ENCODE data around the gene AMFR.

Gene AMFR

GRCh38 chr16:56334761-56335160 lies 90.6 kb downstream of the AMFR start:
- Histone ChIP-seq H3K4me1 (ENCODE audit: insufficient read depth, low read length) (no peaks in the 10 kb centered on the region), H3K4me3 (ENCODE audit: low read depth in 1 of 2, low read length in 2 of 2) (no peak overlapping the region), H3K9ac (ENCODE audit: low read length) (no peak overlapping the region), H3K27ac (ENCODE audit: low read depth, low read length) (no peak overlapping the region), H3K27me3 (ENCODE audit: control insufficient read depth in 1 of 2, insufficient read depth in 2 of 2, low read length in 2 of 2) (no peaks in the 10 kb centered on the region), H3K36me3 (ENCODE audit: insufficient read depth, low read length) (peaks cover 21% of the 10 kb centered on the region), H3K9me3 (ENCODE audit: low read length) (no peaks in the 10 kb centered on the region)

- Histone ChIP-seq H3K4me1 (ENCODE audit: insufficient read depth, low read length) (peaks cover 1% of the 10 kb centered on the region), H3K4me3 (ENCODE audit: low read depth in 1 of 2, low read length in 2 of 2) (no peak overlapping the region), H3K27me3 (ENCODE audit: control insufficient read depth in 1 of 2, insufficient read depth in 2 of 2, low read length in 2 of 2) (no peaks in the 10 kb centered on the region), H3K36me3 (ENCODE audit: insufficient read depth, low read length) (peaks cover 32% of the 10 kb centered on the region), H3K27ac (ENCODE audit: low read depth, low read length) (no peak overlapping the region), H3K9ac (ENCODE audit: low read length) (no peak overlapping the region), H3K9me3 (ENCODE audit: low read length) (no peaks in the 10 kb centered on the region)
Measured at GRCh38 chr16:56332464-56333079, 92.8 kb downstream of the AMFR start.

GRCh38 chr16:56331915-56332314 lies 93.4 kb downstream of the AMFR start:
- peaks cover 25% of the 10 kb centered on the region for H3K36me3 ChIP-seq (ENCODE audit: insufficient read depth, low read length)
- H3K27ac ChIP-seq (ENCODE audit: low read depth, low read length) = no peak overlapping the region
- H3K9me3 ChIP-seq (ENCODE audit: low read length) = no peaks in the 10 kb centered on the region
- no peak overlapping the region for H3K4me3 ChIP-seq (ENCODE audit: low read depth in 1 of 2, low read length in 2 of 2)
- H3K27me3 ChIP-seq (ENCODE audit: control insufficient read depth in 1 of 2, insufficient read depth in 2 of 2, low read length in 2 of 2) = no peaks in the 10 kb centered on the region
- peaks cover 4% of the 10 kb centered on the region for H3K4me1 ChIP-seq (ENCODE audit: insufficient read depth, low read length)
- H3K9ac ChIP-seq (ENCODE audit: low read length) = no peak overlapping the region

GRCh38 chr16:56331399-56331798 lies 93.9 kb downstream of the AMFR start:
- Histone ChIP-seq H3K4me1 (ENCODE audit: insufficient read depth, low read length) (peaks cover 4% of the 10 kb centered on the region), H3K9me3 (ENCODE audit: low read length) (no peaks in the 10 kb centered on the region), H3K27ac (ENCODE audit: low read depth, low read length) (no peak overlapping the region), H3K4me3 (ENCODE audit: low read depth in 1 of 2, low read length in 2 of 2) (no peak overlapping the region), H3K9ac (ENCODE audit: low read length) (no peak overlapping the region), H3K27me3 (ENCODE audit: control insufficient read depth in 1 of 2, insufficient read depth in 2 of 2, low read length in 2 of 2) (no peaks in the 10 kb centered on the region), H3K36me3 (ENCODE audit: insufficient read depth, low read length) (peaks cover 20% of the 10 kb centered on the region)

GRCh38 chr16:56330476-56330875 lies 94.9 kb downstream of the AMFR start:
- H3K9me3 ChIP-seq (ENCODE audit: low read length) = no peaks in the 10 kb centered on the region
- H3K27ac ChIP-seq (ENCODE audit: low read depth, low read length) = no peak overlapping the region
- H3K36me3 ChIP-seq (ENCODE audit: insufficient read depth, low read length) = peaks cover 20% of the 10 kb centered on the region
- no peak overlapping the region for H3K9ac ChIP-seq (ENCODE audit: low read length)
- H3K27me3 ChIP-seq (ENCODE audit: control insufficient read depth in 1 of 2, insufficient read depth in 2 of 2, low read length in 2 of 2) = no peaks in the 10 kb centered on the region
- H3K4me1 ChIP-seq (ENCODE audit: insufficient read depth, low read length) = peaks cover 4% of the 10 kb centered on the region
- H3K4me3 ChIP-seq (ENCODE audit: low read depth in 1 of 2, low read length in 2 of 2) = no peak overlapping the region

- H3K36me3 ChIP-seq (ENCODE audit: insufficient read depth, low read length) = peaks cover 20% of the 10 kb centered on the region
- no peaks in the 10 kb centered on the region for H3K27me3 ChIP-seq (ENCODE audit: control insufficient read depth in 1 of 2, insufficient read depth in 2 of 2, low read length in 2 of 2)
- no peak overlapping the region for H3K27ac ChIP-seq (ENCODE audit: low read depth, low read length)
- peaks cover 4% of the 10 kb centered on the region for H3K4me1 ChIP-seq (ENCODE audit: insufficient read depth, low read length)
- no peak overlapping the region for H3K9ac ChIP-seq (ENCODE audit: low read length)
- no peaks in the 10 kb centered on the region for H3K9me3 ChIP-seq (ENCODE audit: low read length)
- no peak overlapping the region for H3K4me3 ChIP-seq (ENCODE audit: low read depth in 1 of 2, low read length in 2 of 2)
Measured at GRCh38 chr16:56329887-56330286, 95.5 kb downstream of the AMFR start.

GRCh38 chr16:56328276-56329022 lies 96.9 kb downstream of the AMFR start:
- no peaks in the 10 kb centered on the region for H3K9me3 ChIP-seq (ENCODE audit: low read length)
- H3K36me3 ChIP-seq (ENCODE audit: insufficient read depth, low read length) = peaks cover 20% of the 10 kb centered on the region
- H3K4me1 ChIP-seq (ENCODE audit: insufficient read depth, low read length) = peaks cover 4% of the 10 kb centered on the region
- H3K27ac ChIP-seq (ENCODE audit: low read depth, low read length) = no peak overlapping the region
- H3K27me3 ChIP-seq (ENCODE audit: control insufficient read depth in 1 of 2, insufficient read depth in 2 of 2, low read length in 2 of 2) = no peaks in the 10 kb centered on the region
- H3K4me3 ChIP-seq (ENCODE audit: low read depth in 1 of 2, low read length in 2 of 2) = no peak overlapping the region
- H3K9ac ChIP-seq (ENCODE audit: low read length) = no peak overlapping the region

- no peak overlapping the region for H3K4me3 ChIP-seq (ENCODE audit: low read depth in 1 of 2, low read length in 2 of 2)
- H3K4me1 ChIP-seq (ENCODE audit: insufficient read depth, low read length) = peaks cover 4% of the 10 kb centered on the region
- H3K36me3 ChIP-seq (ENCODE audit: insufficient read depth, low read length) = peaks cover 20% of the 10 kb centered on the region
- H3K9me3 ChIP-seq (ENCODE audit: low read length) = no peaks in the 10 kb centered on the region
- no peak overlapping the region for H3K27ac ChIP-seq (ENCODE audit: low read depth, low read length)
- no peaks in the 10 kb centered on the region for H3K27me3 ChIP-seq (ENCODE audit: control insufficient read depth in 1 of 2, insufficient read depth in 2 of 2, low read length in 2 of 2)
- no peak overlapping the region for H3K9ac ChIP-seq (ENCODE audit: low read length)
Measured at GRCh38 chr16:56327929-56328258, 97.5 kb downstream of the AMFR start.

GRCh38 chr16:56327071-56327928 lies 98.0 kb downstream of the AMFR start:
- Histone ChIP-seq H3K9ac (ENCODE audit: low read length) (no peak overlapping the region), H3K4me3 (ENCODE audit: low read depth in 1 of 2, low read length in 2 of 2) (no peak overlapping the region)

GRCh38 chr16:56325956-56326355 lies 99.4 kb downstream of the AMFR start:
- Histone ChIP-seq H3K9me3 (ENCODE audit: low read length) (no peaks in the 10 kb centered on the region), H3K27me3 (ENCODE audit: control insufficient read depth in 1 of 2, insufficient read depth in 2 of 2, low read length in 2 of 2) (no peaks in the 10 kb centered on the region), H3K27ac (ENCODE audit: low read depth, low read length) (no peak overlapping the region), H3K4me3 (ENCODE audit: low read depth in 1 of 2, low read length in 2 of 2) (no peak overlapping the region), H3K4me1 (ENCODE audit: insufficient read depth, low read length) (peaks cover 4% of the 10 kb centered on the region), H3K36me3 (ENCODE audit: insufficient read depth, low read length) (peaks cover 20% of the 10 kb centered on the region), H3K9ac (ENCODE audit: low read length) (no peak overlapping the region)

More at GRCh38 chr16:56327071-56327928, 98.0 kb downstream of the AMFR start:
- H3K27me3 ChIP-seq (ENCODE audit: control insufficient read depth in 1 of 2, insufficient read depth in 2 of 2, low read length in 2 of 2) = no peaks in the 10 kb centered on the region
- no peaks in the 10 kb centered on the region for H3K9me3 ChIP-seq (ENCODE audit: low read length)
- peaks cover 4% of the 10 kb centered on the region for H3K4me1 ChIP-seq (ENCODE audit: insufficient read depth, low read length)
- peaks cover 20% of the 10 kb centered on the region for H3K36me3 ChIP-seq (ENCODE audit: insufficient read depth, low read length)
- no peak overlapping the region for H3K27ac ChIP-seq (ENCODE audit: low read depth, low read length)

- Histone ChIP-seq H3K4me3 (ENCODE audit: low read depth in 1 of 2, low read length in 2 of 2) (no peak overlapping the region), H3K36me3 (ENCODE audit: insufficient read depth, low read length) (peaks cover 15% of the 10 kb centered on the region), H3K9me3 (ENCODE audit: low read length) (no peaks in the 10 kb centered on the region), H3K27ac (ENCODE audit: low read depth, low read length) (no peak overlapping the region), H3K9ac (ENCODE audit: low read length) (no peak overlapping the region), H3K27me3 (ENCODE audit: control insufficient read depth in 1 of 2, insufficient read depth in 2 of 2, low read length in 2 of 2) (no peaks in the 10 kb centered on the region), H3K4me1 (ENCODE audit: insufficient read depth, low read length) (peaks cover 4% of the 10 kb centered on the region)
Measured at GRCh38 chr16:56324406-56324805, 100.9 kb downstream of the AMFR start.

Measured in muscle layer of colon (tissue), 2 donors.